ENCODE measurements around the gene CFAP54. TPM values are rescaled to one million over a fixed set of nuclear protein-coding genes. Genes with fewer than 3 reads are reported as not detected.

CFAP54 gene
- total RNA-seq, 1 donor from 2014 or later: 1.1 TPM

DNA sequence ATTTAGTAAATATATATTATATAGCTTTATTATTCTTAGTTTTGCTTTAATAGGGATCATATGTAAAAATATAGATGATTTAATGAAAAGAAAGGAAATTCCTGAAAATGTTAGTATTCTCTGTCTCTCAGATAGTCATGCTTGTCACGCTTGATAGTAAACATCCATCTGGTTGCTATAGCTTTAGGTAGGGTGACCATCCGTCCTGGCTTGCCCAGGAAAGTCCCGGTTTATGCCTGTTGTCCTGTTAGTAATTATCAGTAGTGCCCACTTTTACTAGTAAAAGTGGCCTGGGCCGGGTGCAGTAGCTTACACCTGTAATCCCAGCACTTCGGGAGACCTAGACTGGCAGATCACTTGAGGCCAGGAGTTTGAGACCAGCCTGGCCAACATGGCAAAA is 23.8 kb downstream of the CFAP54 start:
- no peak for FAIRE-seq

DNA sequence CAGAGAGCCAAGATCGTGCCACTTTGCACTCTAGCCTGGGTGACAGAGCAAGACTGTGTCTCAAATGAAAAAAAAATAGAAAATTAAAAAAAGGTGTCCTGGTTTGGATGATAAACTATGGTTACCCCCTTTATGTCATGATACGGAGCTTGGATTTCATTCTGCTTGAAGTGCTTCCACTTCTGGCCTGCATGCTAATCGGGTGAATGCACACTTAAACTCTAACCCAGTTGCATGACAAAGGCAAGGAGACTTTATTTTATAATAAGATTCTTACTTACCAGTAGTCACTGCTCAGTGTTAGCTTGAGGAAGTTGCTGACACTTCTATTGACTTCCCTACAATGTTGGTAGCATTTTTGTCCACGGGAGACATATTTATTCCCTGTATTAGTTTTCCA is 24.3 kb downstream of the CFAP54 start:
- Histone ChIP-seq H3K4me3 (ENCODE audit: insufficient read depth, low read depth, low read length) (no peak overlapping the region), H3K27me3 (ENCODE audit: insufficient read depth, low read length) (no peaks in the 10 kb centered on the region), H3K36me3 (ENCODE audit: insufficient read depth, low read length) (no peaks in the 10 kb centered on the region), H3K79me2 (ENCODE audit: insufficient read depth, low read length) (no peaks in the 10 kb centered on the region), H3K4me1 (ENCODE audit: insufficient read depth, low read length) (no peaks in the 10 kb centered on the region), H3K9ac (ENCODE audit: low read length) (no peak overlapping the region), H3K4me2 (ENCODE audit: low read length) (no peak overlapping the region), H2AFZ (ENCODE audit: low read depth, low read length) (no peak overlapping the region), H4K20me1 (ENCODE audit: insufficient read depth, low read length) (no peaks in the 10 kb centered on the region), H3K27ac (ENCODE audit: low read depth, low read length) (no peak overlapping the region), H3K9me3 (ENCODE audit: insufficient read depth, low read depth, low read length) (no peaks in the 10 kb centered on the region)
- no peaks in the 10 kb centered on the region for H3K9me3 Mint-ChIP-seq (ENCODE audit: unreplicated experiment)
- no peak overlapping the region for H3K4me3 Mint-ChIP-seq (ENCODE audit: unreplicated experiment)
- no peak overlapping the region for H3K27ac Mint-ChIP-seq (ENCODE audit: unreplicated experiment)
- TF ChIP-seq EZH2 (IDR thresholded peaks at IDR 0.05; ENCODE audit: insufficient read depth, low read length): no peak
- TF ChIP-seq, protein P1, sequence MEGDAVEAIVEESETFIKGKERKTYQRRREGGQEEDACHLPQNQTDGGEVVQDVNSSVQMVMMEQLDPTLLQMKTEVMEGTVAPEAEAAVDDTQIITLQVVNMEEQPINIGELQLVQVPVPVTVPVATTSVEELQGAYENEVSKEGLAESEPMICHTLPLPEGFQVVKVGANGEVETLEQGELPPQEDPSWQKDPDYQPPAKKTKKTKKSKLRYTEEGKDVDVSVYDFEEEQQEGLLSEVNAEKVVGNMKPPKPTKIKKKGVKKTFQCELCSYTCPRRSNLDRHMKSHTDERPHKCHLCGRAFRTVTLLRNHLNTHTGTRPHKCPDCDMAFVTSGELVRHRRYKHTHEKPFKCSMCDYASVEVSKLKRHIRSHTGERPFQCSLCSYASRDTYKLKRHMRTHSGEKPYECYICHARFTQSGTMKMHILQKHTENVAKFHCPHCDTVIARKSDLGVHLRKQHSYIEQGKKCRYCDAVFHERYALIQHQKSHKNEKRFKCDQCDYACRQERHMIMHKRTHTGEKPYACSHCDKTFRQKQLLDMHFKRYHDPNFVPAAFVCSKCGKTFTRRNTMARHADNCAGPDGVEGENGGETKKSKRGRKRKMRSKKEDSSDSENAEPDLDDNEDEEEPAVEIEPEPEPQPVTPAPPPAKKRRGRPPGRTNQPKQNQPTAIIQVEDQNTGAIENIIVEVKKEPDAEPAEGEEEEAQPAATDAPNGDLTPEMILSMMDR (IDR thresholded peaks at IDR 0.05; ENCODE audit: insufficient read depth, low read depth, low read length): no peak
- no peaks in the 10 kb centered on the region for H3K27me3 Mint-ChIP-seq (ENCODE audit: low read depth, unreplicated experiment)
- no peaks in the 10 kb centered on the region for H3K4me1 Mint-ChIP-seq (ENCODE audit: low read depth, unreplicated experiment)
- H3K36me3 Mint-ChIP-seq (ENCODE audit: low read depth, unreplicated experiment): no peaks in the 10 kb centered on the region
- DNase-seq (ENCODE audit: low read depth): no peak
- no peak for FAIRE-seq

More for the DNA sequence above, 23.8 kb downstream of the CFAP54 start:
- Histone ChIP-seq H3K79me2 (ENCODE audit: insufficient read depth, low read length) (no peaks in the 10 kb centered on the region), H3K9me3 (ENCODE audit: insufficient read depth, low read depth, low read length) (no peaks in the 10 kb centered on the region), H4K20me1 (ENCODE audit: insufficient read depth, low read length) (no peaks in the 10 kb centered on the region), H2AFZ (ENCODE audit: low read depth, low read length) (no peak overlapping the region), H3K27ac (ENCODE audit: low read depth, low read length) (no peak overlapping the region), H3K4me3 (ENCODE audit: insufficient read depth, low read depth, low read length) (no peak overlapping the region), H3K4me2 (ENCODE audit: low read length) (no peak overlapping the region), H3K36me3 (ENCODE audit: insufficient read depth, low read length) (no peaks in the 10 kb centered on the region), H3K27me3 (ENCODE audit: insufficient read depth, low read length) (no peaks in the 10 kb centered on the region), H3K4me1 (ENCODE audit: insufficient read depth, low read length) (no peaks in the 10 kb centered on the region), H3K9ac (ENCODE audit: low read length) (no peak overlapping the region)
- Mint-ChIP-seq H3K36me3 (ENCODE audit: low read depth, unreplicated experiment) (no peaks in the 10 kb centered on the region), H3K4me3 (ENCODE audit: unreplicated experiment) (no peak overlapping the region), H3K9me3 (ENCODE audit: unreplicated experiment) (no peaks in the 10 kb centered on the region), H3K4me1 (ENCODE audit: low read depth, unreplicated experiment) (no peaks in the 10 kb centered on the region), H3K27me3 (ENCODE audit: low read depth, unreplicated experiment) (no peaks in the 10 kb centered on the region), H3K27ac (ENCODE audit: unreplicated experiment) (no peak overlapping the region)
- DNase-seq (ENCODE audit: low read depth): no peak
- no peak for TF ChIP-seq EZH2 (IDR thresholded peaks at IDR 0.05; ENCODE audit: insufficient read depth, low read length)
- TF ChIP-seq, protein P1 (IDR thresholded peaks at IDR 0.05; ENCODE audit: insufficient read depth, low read depth, low read length): no peak

DNA sequence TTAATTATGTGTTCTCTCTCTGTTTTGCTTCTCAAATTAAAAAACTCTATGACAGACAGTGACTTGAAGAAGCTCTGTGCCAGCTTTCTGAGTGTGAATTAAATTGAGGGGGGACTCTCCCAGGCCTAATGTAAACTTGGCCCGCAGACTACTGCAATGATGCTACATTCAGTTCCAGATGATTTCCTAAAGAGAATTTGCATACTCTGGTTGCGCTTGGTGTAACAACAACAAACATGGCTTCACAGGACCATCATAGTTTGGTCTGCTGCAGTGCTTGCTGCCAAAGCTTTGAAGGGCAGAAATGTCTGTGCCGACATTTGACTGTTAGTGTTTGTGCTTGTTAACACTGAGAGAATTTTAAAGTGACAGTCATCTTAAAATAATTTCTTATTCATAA is 25.0 kb downstream of the CFAP54 start:
- Mint-ChIP-seq H3K27ac (ENCODE audit: unreplicated experiment) (no peak overlapping the region), H3K4me3 (ENCODE audit: unreplicated experiment) (no peak overlapping the region), H3K9me3 (ENCODE audit: unreplicated experiment) (no peaks in the 10 kb centered on the region), H3K4me1 (ENCODE audit: low read depth, unreplicated experiment) (no peaks in the 10 kb centered on the region), H3K36me3 (ENCODE audit: low read depth, unreplicated experiment) (no peaks in the 10 kb centered on the region), H3K27me3 (ENCODE audit: low read depth, unreplicated experiment) (no peaks in the 10 kb centered on the region)
- Histone ChIP-seq H3K9me3 (ENCODE audit: insufficient read depth, low read depth, low read length) (no peaks in the 10 kb centered on the region), H3K36me3 (ENCODE audit: insufficient read depth, low read length) (no peaks in the 10 kb centered on the region), H3K4me3 (ENCODE audit: insufficient read depth, low read depth, low read length) (no peak overlapping the region), H3K27me3 (ENCODE audit: insufficient read depth, low read length) (no peaks in the 10 kb centered on the region), H3K4me2 (ENCODE audit: low read length) (peak overlapping the region; percentile 32), H4K20me1 (ENCODE audit: insufficient read depth, low read length) (no peaks in the 10 kb centered on the region), H3K9ac (ENCODE audit: low read length) (no peak overlapping the region), H2AFZ (ENCODE audit: low read depth, low read length) (peak overlapping the region; percentile 65), H3K79me2 (ENCODE audit: insufficient read depth, low read length) (no peaks in the 10 kb centered on the region), H3K4me1 (ENCODE audit: insufficient read depth, low read length) (no peaks in the 10 kb centered on the region), H3K27ac (ENCODE audit: low read depth, low read length) (no peak overlapping the region)
- no peak for FAIRE-seq
- DNase-seq (ENCODE audit: low read depth): no peak
- TF ChIP-seq, protein P1 (IDR thresholded peaks at IDR 0.05; ENCODE audit: insufficient read depth, low read depth, low read length): no peak
- no peak for TF ChIP-seq EZH2 (IDR thresholded peaks at IDR 0.05; ENCODE audit: insufficient read depth, low read length)
